HG02973 (cell line): ENCODE data around the gene ARAP3.
"Not testable (repeated sequence)": the region's sequence is repeated elsewhere in the genome, so short reads cannot be mapped to it uniquely, and the experiment has no call there.

ENCODE experiments used
- ATAC-seq: cut with Tn5 transposase; IDR thresholded peaks from one replicate; pipeline ENCODE4 v1.9.1; 2021; ENCODE audit warnings: moderate library complexity; ENCODE audit not compliant: unreplicated experiment

ARAP3 gene, protein sequence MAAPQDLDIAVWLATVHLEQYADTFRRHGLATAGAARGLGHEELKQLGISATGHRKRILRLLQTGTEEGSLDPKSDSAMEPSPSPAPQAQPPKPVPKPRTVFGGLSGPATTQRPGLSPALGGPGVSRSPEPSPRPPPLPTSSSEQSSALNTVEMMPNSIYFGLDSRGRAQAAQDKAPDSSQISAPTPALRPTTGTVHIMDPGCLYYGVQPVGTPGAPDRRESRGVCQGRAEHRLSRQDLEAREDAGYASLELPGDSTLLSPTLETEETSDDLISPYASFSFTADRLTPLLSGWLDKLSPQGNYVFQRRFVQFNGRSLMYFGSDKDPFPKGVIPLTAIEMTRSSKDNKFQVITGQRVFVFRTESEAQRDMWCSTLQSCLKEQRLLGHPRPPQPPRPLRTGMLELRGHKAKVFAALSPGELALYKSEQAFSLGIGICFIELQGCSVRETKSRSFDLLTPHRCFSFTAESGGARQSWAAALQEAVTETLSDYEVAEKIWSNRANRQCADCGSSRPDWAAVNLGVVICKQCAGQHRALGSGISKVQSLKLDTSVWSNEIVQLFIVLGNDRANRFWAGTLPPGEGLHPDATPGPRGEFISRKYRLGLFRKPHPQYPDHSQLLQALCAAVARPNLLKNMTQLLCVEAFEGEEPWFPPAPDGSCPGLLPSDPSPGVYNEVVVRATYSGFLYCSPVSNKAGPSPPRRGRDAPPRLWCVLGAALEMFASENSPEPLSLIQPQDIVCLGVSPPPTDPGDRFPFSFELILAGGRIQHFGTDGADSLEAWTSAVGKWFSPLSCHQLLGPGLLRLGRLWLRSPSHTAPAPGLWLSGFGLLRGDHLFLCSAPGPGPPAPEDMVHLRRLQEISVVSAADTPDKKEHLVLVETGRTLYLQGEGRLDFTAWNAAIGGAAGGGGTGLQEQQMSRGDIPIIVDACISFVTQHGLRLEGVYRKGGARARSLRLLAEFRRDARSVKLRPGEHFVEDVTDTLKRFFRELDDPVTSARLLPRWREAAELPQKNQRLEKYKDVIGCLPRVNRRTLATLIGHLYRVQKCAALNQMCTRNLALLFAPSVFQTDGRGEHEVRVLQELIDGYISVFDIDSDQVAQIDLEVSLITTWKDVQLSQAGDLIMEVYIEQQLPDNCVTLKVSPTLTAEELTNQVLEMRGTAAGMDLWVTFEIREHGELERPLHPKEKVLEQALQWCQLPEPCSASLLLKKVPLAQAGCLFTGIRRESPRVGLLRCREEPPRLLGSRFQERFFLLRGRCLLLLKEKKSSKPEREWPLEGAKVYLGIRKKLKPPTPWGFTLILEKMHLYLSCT (N-terminal part only)

DNA sequence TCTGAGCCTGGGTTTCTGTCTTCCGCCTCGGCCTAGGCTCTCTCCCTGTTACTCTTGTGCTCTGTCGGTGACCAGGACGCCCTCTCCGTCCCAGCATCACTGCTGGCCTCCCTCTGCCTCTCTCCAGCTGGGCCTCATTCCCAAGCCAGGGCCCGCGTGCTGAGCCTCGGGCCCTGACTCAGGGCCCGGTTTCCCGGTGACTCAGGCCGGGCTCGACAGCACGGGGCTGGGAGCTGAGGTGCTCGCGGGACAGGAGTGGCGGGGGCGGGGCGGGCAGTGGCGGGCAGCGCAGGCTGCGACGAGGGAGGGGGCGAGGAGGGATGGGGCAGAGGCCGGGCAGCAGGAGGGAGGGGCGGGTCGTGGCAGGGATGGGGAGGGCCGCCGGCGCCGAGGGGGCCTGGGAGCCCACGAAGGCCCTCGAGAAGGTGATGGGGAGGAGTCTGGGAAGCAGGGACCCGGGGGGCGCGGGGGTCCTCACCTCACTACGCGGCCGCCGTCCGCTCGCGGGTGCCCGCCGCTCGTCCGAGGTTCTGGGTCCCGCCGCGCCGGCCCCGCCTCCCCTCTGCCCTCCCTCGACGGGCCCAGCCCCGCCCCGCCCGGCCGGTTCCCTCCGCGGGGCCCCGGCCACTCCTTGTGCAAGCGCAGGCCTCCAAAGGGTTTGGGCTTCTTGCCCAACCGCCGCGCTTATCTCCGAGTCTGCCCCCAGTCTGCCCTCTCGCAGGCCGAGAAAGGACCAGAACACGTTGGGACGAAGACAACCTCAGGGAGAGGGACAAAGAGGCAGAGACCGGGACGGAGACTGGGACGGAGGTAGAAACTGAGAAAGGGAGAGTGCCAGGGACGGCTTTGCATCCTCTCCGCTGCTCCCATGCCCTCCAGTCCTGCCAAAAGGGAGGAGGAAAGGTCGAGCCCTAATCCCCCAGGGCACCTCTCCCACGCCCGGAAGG lies at the start of gene ARAP3:
ARAP3 (minus strand) TSS at position 536 of the 947 bp plus-strand sequence. CDS start 1,744 bp downstream, outside the sequence.
- no peak for ATAC-seq

DNA sequence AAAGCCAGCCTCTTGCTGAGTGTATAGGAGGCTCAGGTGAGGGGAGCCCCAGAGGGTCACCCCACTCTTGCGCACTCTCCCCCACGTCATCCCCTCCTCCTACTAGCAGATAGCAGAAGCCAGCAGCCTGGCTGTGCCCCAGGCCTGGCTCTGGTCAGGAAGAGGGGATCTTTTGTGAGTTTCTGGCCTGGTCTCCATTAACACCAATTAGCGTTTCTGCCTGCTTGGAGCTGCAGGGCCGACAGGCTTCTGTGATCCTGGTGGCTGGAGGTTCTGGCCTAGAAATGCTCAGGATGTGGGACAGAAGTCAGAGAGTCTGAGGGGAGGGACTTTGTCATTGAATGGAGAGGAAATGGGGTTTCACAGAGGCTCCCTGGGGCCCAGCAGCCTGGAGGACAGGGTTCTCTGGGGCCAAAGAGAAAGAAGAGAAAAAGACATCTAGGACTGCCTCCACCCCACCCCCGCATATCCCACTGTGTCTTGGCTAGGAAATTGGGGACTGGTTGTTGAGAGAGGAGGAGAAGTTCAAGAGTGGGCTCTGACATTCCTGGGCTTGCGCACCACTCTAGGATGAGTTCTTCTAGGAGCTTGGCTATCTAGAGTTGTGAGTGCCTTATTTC lies 47.5 kb upstream of the ARAP3 start:
- no peak for ATAC-seq

DNA sequence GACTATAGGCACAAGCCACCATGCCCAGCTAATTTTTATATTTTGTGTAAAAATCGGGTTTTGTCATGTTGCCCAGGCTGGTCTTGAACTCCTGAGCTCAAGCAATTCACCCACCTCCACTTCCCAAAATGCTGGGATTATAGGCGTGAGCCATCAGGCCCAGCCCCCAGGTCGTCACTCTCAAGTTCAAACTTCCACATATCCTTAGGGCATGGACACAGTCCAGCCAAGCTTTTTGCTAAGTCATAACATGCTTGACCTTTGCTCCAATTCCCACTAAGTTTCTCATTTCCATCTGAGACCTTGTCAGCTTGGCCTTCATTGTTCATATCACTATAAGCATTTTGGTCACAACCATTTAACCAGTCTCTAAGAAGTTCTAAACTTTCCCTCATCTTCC lies 43.9 kb upstream of the ARAP3 start:
- ATAC-seq = no peak

DNA sequence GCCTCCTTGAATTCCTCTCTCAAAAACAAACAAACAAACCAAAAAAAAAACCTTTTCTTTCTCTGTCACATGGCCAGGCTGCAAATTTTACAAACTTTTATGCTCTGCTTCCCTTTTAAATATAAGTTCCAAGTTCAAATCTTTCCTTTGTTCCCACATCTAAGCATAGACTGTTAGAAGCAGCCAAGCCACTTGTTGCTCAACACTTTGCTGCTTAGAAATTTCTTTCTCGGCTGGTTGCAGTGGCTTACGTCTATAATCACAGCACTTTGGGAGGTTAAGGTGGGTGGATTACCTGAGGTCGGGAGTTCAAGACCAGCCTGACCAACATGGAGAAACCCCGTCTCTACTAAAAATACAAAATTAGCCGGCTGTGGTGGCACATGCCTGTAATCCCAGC lies 43.1 kb upstream of the ARAP3 start:
- not testable (repeated sequence) for ATAC-seq

DNA sequence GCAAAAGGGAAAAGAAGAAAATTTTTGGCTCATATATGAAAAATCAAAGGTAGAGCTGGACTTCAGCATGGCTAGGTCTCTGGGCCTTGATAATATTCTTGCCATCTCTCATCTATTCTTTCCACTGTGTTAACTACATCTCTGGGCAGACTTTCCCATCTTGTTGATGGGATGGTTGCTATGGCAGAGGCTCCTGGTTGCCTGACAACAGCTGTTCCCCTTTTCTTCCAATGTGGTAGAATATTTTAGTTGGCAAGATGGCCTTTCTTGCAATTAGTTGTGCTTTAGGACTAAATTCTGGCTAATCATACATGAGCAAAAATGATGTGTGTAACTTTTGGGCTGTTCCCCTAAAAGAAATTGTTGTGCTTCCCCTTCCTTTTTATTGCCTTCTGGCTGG lies 40.2 kb upstream of the ARAP3 start:
- ATAC-seq = no peak

DNA sequence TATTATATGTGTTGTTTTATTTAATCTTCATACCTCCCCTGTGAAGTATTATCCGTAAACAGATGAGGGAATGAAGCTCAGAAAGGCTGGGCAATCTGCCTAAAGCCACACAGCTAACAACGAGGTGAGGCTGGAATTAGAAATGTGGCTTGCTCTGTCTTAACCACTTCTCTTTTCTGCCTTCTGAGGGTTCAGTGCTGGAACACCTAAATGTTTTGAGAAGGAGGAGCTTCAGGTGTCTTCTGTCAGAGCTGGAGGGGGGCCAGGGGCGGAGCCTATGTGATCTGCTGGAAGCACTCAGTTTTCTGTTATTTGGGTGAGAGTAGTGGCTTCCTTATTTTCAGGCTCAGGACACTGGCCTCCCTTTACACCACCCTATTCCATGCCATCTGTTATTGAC lies 35.0 kb upstream of the ARAP3 start:
- no peak for ATAC-seq

DNA sequence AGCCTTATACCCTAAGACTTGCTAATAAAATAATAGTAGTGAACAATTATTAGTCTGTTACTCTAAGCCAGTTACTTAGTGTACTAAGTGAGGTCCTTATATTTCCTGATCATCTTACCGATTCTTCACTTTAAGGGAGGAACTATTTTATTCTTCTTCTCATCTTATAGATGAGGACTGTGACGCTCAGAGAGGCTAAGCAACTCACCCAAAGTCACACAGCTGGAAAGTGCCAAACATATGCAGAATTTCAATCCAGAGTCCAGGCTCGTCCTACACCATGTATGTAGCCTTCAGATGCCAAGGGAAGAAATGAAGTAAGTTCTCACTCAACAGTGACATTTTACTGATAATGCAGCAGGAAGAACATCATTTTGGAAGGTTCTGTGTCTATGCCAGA lies 34.4 kb upstream of the ARAP3 start:
- no peak for ATAC-seq

DNA sequence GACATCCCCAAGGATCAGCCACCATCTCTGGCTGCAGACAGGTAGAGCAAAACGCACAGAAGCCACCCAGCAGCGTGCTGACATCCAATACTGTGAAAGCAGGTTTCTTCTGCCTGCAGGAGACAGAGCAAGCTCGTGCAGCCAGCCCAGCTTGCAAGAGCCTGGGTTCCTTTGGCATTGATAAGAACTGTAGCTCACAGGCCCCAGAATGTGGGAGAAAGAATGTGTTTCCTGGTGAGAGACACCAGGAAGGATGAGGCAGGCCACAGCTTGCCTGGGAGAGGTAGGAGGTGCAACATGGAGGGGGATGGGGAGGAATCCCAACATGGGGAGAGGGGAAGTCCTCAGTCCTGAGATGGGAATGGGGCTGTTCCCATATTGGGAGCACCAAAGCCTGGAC lies 34.0 kb upstream of the ARAP3 start:
- no peak for ATAC-seq

DNA sequence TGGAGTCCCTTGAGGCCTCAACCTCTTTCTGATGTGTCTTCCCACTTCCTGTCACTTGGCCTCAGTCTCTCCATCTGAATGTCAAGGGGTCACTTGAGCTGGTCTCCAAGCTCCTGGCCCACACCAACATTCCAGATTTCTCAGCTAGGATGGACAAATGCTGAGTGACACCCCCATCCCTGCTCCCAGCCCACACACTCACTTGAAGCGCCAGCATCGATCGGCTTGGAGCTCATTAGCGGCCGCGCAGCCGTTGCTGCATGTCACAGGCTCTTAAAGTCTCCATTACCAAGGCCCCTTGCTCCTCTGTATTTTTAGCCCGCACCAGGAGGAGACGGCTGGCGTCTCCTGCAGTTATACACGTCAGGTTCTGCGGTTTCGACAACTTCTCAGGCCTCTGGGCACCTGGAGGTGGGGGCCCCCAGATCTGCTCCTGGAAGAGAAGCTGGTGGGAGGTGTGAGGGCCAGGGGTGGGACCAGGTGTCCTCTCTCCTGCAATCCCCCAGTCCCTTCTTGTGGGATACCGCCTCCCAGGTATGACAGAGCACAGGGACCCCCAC lies 33.4 kb upstream of the ARAP3 start:
- no peak for ATAC-seq

DNA sequence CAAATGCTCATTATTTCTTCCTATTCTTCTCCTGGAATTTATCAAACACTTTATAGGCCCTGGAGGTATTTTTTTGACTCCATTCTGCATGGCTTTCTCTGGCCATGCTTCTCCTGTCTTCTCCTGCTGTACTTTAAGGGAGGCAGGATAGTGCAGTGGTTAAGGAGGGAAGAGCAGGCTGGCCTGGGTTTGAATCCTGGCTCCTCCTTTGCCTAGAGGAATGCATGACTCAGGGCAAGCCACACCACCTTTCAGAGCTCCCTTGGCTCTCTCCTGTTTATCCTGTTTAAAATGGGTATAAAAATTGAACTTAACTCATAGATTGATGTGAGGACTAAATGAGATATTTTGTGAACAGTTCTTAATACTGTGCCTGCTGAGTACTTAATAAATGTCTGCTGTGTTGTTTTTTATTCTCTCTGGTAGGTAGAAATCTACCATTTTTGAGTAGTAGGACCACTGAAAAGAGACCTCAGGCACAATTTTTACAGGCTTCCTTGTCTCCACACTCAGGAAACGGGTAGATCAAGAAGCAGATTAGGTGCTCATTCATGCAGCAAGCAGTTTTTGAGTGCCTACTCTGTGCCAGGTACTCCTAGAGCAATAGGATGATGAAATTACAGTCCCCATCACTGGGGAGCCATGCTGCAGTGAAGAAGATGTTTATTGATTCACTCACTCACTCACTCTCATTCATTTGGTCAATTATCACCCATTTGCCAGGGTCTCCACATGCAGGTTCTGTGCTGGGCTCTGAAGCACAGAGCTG lies 32.7 kb upstream of the ARAP3 start:
- no peak for ATAC-seq

DNA sequence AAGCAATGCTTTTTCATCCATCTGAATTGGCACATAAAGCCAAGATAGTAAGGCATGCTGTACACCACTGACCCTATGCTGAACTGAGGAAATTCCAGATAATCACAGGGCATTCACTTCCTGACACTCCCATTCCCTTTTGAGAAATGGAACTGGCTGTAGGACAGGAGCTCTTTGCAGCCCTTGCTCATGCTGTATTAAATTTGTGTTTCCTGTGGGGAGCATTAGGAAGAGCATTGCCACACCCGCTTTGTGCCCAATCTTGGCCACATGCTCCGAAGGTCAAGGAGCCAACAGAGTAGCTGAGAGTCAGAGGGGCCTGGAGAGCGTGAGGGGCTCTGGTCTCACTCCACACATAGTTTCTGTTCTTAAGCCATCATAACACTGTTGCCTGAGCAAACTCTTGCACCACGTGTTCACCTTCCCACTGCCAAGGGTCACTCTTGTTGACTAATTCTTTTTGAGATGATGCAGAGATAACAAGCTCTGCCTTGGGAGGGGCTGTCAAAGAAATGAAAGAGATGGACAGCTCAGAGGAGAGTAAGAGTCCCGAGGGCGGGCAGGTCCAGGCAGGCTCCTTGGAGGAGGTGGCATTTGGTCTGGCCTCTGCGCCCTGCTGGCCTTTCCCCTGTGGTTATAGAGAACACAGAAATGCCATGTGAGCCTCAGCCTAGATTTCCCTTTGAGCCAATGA lies 31.7 kb upstream of the ARAP3 start:
- ATAC-seq = no peak

DNA sequence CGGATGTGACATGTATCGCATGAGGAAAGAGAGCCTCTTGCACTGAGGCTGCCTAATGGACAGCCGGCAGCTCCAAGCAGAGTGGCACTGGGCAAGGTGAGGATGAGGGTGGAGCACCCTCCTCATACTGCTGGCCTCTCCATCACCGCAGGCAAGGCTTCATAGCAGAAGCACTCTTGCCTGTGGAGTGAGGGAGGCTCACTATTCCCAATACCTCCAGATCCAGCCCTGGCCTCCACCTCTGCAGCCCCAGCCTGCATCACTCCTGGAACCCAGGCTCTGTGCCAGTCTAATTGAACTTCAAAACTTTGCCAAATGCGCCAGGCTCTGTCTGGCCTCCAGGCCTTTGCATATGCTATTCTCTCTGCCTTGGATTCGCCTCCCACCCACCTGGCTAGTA lies 29.7 kb upstream of the ARAP3 start:
- no peak for ATAC-seq

DNA sequence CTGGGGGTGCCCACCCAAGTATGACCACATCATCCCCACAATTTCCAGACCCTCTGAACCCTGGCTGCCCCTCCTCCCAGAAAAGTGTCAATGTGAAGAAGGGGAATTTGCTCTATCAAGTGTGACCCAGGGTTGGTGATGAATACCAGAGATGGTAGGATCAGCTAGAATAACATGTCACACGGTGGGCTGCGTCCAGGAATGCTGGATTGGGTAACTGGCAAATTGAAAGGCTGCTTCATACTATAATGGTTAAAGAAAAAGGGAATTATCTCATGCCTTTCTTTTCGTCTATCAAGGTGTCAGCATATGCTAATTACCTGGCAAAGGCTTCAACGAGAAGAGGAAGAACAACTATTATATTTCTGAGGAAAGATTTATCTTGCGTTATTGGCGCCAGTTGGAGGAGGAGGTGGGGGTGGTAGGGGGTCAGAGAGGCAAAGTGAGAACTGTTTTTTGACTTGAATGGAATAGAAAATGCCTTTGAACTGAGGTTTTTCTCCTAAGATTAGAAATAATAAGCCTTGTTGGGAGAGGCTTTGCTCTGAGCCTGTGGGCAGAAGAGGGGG lies 27.8 kb upstream of the ARAP3 start:
- no peak for ATAC-seq

DNA sequence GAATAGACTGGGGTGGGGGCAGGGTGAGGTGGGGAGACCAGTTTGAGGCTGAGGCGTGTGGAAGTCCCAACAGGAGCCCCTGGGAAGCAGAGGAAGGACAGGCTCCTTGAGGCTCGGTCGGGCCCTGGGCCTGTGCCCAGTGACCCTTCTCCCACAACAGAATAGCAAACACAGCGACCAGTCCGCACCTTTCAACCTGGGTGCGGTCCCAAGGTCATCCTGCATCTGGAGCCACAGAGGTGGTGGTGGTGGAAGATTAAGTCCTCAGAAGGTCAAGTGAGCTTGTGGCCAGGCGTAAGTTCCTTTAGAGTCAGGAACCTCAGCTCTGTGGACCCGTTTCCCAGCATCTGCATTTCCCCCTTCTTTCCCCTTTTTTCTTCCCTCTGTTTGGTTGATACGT lies 26.0 kb upstream of the ARAP3 start:
- ATAC-seq = no peak

DNA sequence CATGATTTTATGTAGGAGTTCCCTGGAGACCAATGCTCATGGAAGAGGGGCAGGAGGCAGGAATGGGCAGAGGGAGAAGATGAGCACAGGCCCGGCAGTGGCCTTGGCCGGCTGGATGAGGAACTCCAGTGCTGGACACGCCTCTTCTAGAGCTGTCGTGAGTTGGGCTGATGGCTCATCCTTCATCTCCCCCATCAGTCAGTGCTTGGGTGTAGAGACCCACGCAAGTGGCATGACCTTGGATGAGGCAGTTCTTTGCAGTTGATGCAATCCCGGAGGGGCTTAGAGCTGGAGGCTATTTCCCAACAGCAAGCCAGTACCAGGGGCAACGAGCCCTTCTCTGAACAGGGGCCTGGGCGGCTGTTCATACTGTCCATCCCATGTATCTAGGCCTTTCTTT lies 25.5 kb upstream of the ARAP3 start:
- ATAC-seq = no peak

DNA sequence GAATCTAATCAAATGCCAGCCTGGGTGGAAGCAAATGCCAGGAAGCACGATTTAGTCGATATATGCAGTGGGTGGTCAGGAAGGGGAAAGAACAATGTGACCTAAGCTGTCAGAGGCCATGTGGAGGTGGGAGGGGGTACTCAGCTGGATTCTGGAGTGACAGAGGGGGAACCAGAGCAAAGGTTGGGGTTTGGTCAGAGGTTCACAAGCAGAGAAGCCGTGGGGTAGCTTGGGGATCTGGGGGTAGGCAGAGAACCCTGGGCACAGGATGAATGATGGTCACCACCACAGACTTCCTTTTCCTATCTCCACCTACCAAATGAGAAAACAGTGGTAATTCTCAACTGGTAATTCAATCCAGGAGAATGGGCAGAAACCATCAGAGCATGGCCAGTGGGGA lies 24.1 kb upstream of the ARAP3 start:
- no peak for ATAC-seq

DNA sequence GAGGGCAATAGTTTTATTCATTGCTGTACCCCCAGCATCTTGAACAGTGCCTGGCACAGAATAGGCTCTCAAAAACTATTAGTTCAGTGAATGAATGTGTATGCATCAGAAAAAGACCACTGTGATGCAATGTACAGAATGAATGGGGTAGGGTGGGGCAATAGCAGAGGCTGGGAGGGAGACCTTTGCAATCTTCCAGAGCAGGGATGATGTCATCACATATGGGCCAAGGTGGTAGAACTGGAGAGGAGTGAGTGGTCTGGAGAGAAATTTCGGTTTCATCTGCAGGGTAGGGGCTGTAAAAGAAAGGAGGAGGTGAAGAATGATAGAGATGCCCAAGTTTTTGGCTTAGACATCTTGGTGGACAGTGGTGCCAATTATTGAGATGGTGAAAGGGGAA lies 23.4 kb upstream of the ARAP3 start:
- no peak for ATAC-seq
